HG03469 (cell line): ENCODE results near the gene MAP4K1.

Source experiments
- ATAC-seq: cut with Tn5 transposase; IDR thresholded peaks from one replicate; pipeline ENCODE4 v1.9.1; 2021; ENCODE audit warnings: mild to moderate bottlenecking, moderate library complexity, moderate number of reproducible peaks; ENCODE audit not compliant: unreplicated experiment

Gene MAP4K1

GRCh38 chr19:38549061-38549460 lies 68.7 kb downstream of the MAP4K1 start:
- ATAC-seq: no peak

GRCh38 chr19:38547421-38547820 lies 70.3 kb downstream of the MAP4K1 start:
- no peak for ATAC-seq

DNA sequence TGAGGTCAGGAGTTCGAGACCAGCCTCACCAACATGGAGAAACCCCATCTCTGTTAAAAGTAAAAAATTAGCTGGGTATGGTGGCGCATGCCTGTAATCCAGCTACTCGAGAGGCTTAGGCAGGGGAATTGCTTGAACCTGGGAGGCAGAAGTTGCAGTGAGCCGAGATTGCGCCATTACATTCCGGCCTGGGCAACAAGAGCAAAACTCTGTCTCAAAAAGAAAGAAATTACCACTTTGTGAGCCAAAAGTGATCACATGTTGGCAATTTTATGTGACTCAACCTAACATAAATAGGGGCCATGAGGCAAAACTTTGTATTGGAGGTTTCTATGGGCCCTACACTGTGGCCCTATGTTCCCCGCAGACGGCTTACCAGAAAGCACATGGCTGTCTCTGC lies 72.2 kb downstream of the MAP4K1 start:
- ATAC-seq: no peak

DNA sequence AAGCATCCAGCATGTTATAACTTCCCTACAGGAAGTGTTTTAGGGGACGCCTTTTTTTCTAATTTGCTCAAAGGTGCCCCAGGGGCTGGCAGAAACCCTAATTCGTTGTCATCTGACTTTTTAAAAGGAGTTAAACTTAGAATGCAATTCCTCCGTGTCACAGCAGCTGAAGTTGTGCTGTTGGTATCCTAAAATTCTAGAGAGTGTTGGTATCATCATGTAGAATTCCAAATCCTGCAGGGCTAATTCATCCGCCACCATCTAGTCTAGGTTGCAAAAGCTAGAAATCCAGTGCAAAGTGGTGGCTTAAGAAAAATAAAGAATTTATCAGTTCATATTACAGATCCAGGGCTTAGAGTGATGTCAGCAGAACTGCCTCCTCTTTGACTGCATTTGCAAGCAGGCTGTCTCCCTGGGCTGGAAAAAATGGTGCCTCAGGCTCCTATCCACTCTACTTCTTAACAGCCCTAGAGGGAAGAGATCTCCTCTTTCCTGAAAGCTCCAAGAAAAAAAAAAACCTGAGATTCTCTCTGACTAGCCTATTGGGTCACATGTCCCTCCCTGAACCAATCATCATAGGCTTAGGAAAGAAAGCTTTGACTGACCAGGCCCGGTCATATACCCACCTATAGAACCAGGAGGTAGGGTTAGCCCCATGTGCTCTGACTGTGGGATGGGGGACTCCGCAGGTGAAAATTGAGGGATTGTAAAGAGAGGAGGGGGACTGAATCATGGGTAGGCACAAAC lies 73.0 kb downstream of the MAP4K1 start:
- ATAC-seq: no peak

- no peak for ATAC-seq
These were observed 73.8 kb downstream of the MAP4K1 start for GRCh38 chr19:38543807-38544568.

- ATAC-seq: no peak
These were observed 74.4 kb downstream of the MAP4K1 start for GRCh38 chr19:38543286-38543806.

DNA sequence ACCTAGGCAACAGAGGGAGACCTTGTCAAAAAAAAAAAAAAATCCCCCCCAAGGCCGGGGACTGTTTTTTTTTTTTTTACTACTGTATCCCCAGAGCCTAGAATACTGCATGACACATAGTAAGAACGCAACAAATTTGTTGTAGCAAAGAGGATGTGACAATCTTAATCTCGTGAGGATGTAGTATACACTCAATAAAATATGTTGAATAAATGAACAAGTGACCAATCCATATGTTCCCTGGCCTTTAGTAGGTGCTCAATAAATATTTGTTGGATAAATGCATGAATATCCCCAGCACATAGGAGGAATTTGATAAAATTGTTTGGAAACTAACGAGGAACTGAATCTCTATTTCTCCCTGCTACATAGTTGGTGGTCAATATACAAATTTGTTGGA lies 75.7 kb downstream of the MAP4K1 start:
- no peak for ATAC-seq

DNA sequence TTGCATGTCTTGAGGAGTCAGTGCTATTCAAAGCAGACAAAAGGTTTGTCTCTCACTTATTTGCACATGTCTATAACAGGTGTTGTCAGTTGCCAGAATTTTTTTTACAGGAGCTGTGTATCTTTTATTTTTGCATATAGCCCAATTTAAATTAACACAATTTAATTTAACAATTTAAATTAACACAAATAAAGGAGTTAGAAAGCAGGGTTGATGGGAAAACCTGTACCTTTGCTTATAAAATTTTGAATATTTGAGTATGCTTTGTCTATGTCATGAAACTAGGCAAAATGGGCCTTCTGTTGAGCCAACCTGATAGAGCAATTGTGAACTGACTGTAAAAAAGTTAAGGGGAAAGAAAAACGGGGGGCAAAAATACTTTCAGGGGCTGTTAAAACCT lies 78.0 kb downstream of the MAP4K1 start:
- no peak for ATAC-seq

DNA sequence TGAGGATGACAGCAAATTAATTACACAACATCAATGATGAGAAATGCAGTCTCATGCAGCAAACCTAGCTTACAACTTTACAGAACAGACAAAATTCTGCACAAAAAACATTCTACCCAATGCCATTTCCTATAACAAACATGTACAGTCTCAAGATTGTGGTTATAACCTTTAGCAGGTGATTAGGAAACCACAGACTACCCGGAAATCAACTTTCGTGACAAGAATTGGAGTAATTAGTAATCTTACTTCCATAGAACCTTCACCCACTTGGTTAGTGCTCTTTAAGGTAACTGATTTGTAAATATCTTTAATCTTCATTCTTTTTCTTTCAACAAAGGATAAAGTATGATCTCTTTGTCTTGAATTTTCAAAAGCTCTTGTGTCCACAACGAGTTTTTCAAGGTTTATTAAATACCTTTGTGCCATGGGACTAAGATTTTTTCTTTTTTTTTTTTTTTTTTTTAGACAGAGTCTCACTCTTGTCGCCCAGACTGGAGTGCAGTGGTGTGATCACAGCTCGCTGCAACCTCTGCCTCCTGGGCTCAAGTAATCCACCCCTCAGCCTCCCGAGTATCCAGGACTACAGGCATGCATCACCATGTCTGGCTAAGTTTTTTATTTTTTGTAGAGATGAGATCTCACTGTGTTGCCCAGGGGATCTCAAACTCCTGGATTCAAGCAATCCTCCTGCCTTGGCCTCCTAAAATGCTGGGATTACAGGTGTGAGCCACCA lies 78.8 kb downstream of the MAP4K1 start:
- ATAC-seq: no peak

DNA sequence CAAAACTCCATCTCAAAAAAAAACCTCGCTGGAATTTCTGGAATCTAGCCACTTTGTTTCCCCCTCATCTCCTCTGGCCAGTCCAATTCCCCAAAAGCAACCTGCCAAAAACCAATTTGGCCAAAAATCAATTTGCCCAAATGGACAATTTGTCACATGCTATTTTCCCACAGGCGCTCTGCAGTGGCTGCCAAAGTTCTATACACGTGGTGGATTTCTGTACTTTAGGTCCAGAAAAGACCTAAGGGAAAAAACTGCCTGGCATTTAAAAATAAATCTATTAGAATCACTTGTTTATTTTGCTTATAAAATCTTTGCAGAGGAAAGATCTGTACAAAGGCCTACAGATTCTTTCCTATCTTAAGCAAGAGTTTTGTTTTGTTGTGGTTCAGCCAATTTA lies 79.4 kb downstream of the MAP4K1 start:
- no peak for ATAC-seq
